ENCODE measurements around the gene GGPS1.
"Not testable (repeated sequence)": the region's sequence is repeated elsewhere in the genome, so short reads cannot be mapped to it uniquely, and the experiment has no call there.

GGPS1 gene

GRCh38 chr1:235351441-235351840, 23.1 kb downstream of the GGPS1 start:
- Mint-ChIP-seq H3K4me1 (no peaks in the 10 kb centered on the region), H3K36me3 (peaks cover 2% of the 10 kb centered on the region), H3K9me3 (no peaks in the 10 kb centered on the region), H3K4me3 (no peak overlapping the region), H3K27ac (no peak overlapping the region), H3K27me3 (no peaks in the 10 kb centered on the region)

GRCh38 chr1:235351898-235352297, 23.5 kb downstream of the GGPS1 start:
- Mint-ChIP-seq H3K27ac (no peak overlapping the region), H3K4me1 (no peaks in the 10 kb centered on the region), H3K4me3 (no peak overlapping the region), H3K27me3 (no peaks in the 10 kb centered on the region), H3K9me3 (no peaks in the 10 kb centered on the region), H3K36me3 (peaks cover 2% of the 10 kb centered on the region)

DNA sequence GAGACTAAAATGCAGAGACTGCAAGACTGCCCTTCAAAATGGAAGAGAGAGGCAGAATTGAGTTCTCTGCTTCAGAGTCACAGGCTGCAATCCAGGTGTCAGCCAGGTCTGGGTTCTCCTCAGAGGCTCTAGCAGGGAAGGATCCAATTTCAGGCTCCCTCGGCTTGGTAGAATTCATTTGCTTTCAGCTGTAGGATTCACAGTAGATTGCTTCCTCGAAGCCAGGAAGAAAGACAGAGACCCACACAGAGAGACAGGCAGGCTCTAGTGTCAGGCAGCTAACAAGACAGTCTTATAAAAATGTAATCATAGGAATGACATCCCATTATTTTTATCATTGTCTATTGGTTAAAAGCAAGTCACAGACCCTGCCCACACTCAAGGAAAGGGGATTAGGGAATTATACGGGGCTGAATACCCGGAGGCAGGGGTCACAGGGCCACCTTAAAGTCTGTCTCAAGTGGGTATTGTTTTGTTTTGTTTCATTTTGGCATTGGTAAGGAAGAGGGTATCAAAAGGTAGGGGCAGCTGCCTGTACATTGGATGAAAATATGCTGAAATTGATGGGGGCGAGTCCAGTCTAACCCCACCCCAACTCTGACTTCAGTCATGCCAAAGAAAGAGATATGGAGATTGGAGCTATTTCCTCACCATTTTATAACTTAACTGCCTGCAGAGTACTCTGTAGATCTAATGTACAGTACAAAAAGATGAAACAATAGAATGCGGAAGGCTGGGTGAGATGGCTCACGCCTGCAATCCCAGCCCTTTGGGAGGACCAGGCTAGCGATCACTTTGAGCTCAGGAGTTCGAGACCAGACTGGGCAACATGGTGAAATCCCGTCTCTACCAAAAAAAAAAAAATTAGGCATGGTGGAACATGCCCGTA, 29.4 kb downstream of the GGPS1 start:
- Mint-ChIP-seq H3K9me3 (no peaks in the 10 kb centered on the region), H3K36me3 (no peaks in the 10 kb centered on the region), H3K27ac (no peak overlapping the region), H3K4me1 (no peaks in the 10 kb centered on the region), H3K4me3 (no peak overlapping the region), H3K27me3 (no peaks in the 10 kb centered on the region)

DNA sequence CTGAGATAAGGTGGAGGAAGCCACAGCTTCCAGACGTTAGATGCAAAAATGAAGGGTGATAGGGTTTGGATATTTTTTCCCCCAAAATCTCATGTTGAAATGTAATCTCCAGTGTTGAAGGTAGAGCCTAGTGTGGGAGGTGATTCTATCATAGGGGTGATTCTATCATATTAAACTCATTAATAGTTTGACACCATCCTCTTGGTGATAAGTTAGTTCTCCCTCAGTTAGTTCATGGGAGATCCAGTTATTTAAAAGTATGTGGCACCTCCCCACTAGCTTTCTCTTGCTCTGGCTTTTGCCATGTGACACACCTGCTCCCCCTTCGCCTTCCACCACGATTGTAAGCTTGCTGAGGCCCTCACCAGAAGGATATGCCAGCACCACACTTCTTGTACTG, 30.5 kb downstream of the GGPS1 start:
- H3K4me3 Mint-ChIP-seq = no peak overlapping the region
- H3K27ac Mint-ChIP-seq = no peak overlapping the region
- H3K27me3 Mint-ChIP-seq = no peaks in the 10 kb centered on the region
- H3K4me1 Mint-ChIP-seq = no peaks in the 10 kb centered on the region
- no peaks in the 10 kb centered on the region for H3K9me3 Mint-ChIP-seq
- no peaks in the 10 kb centered on the region for H3K36me3 Mint-ChIP-seq

- not testable (repeated sequence) for H3K9me3 Mint-ChIP-seq, H3K27ac Mint-ChIP-seq, H3K36me3 Mint-ChIP-seq, H3K4me3 Mint-ChIP-seq, H3K27me3 Mint-ChIP-seq
- H3K4me1 Mint-ChIP-seq = peaks cover 29% of the 10 kb centered on the region
Observed at GRCh38 chr1:235364189-235364588, 35.8 kb downstream of the GGPS1 start.

DNA sequence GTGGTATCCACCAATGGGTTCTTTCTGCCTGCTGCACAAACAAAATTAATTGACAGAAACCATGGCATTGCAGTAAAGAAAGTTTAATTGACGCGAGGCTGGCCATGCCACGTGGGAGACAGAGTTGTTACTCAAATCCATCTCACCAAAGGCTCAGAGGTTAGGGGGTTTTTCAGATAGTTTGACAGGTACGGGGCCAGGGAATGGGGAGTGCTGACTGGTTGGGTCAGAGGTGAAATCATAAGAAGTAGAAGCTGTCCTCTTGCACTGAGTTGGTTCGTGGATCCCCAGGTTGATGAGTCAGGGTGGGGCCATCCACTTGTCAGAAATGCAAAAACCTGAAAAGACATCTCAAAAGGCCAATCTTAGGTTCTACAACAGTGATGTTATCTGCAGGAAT, 37.9 kb downstream of the GGPS1 start:
- no peaks in the 10 kb centered on the region for H3K36me3 Mint-ChIP-seq
- H3K27ac Mint-ChIP-seq = peak overlapping the region; percentile 90
- no peaks in the 10 kb centered on the region for H3K9me3 Mint-ChIP-seq
- peaks cover 34% of the 10 kb centered on the region for H3K4me1 Mint-ChIP-seq
- H3K27me3 Mint-ChIP-seq = no peaks in the 10 kb centered on the region
- peak overlapping the region; percentile 97 for H3K4me3 Mint-ChIP-seq

GRCh38 chr1:235367000-235367908, 38.9 kb downstream of the GGPS1 start, which contains the start of gene TBCE:
Gene TBCE, plus strand, starts transcription at chr1:235367427. Its CDS starts 12,623 bp downstream, at chr1:235380050.
- Mint-ChIP-seq H3K4me1 (peaks cover 37% of the 10 kb centered on the region), H3K36me3 (no peaks in the 10 kb centered on the region), H3K27ac (peak within 1 kb of the TSS; percentile 93), H3K4me3 (peak within 1 kb of the TSS; percentile 97), H3K27me3 (no peaks in the 10 kb centered on the region), H3K9me3 (no peaks in the 10 kb centered on the region)

GRCh38 chr1:235368428-235368827, 40.1 kb downstream of the GGPS1 start:
- H3K4me3 Mint-ChIP-seq = peak overlapping the region; percentile 97
- H3K27me3 Mint-ChIP-seq = no peaks in the 10 kb centered on the region
- H3K9me3 Mint-ChIP-seq = no peaks in the 10 kb centered on the region
- no peaks in the 10 kb centered on the region for H3K36me3 Mint-ChIP-seq
- H3K4me1 Mint-ChIP-seq = peaks cover 39% of the 10 kb centered on the region
- H3K27ac Mint-ChIP-seq = no peak overlapping the region

GRCh38 chr1:235369802-235370201, 41.4 kb downstream of the GGPS1 start:
- Mint-ChIP-seq H3K36me3 (no peaks in the 10 kb centered on the region), H3K27me3 (no peaks in the 10 kb centered on the region), H3K4me1 (peaks cover 39% of the 10 kb centered on the region), H3K9me3 (no peaks in the 10 kb centered on the region), H3K4me3 (peak overlapping the region; percentile 3), H3K27ac (no peak overlapping the region)

DNA sequence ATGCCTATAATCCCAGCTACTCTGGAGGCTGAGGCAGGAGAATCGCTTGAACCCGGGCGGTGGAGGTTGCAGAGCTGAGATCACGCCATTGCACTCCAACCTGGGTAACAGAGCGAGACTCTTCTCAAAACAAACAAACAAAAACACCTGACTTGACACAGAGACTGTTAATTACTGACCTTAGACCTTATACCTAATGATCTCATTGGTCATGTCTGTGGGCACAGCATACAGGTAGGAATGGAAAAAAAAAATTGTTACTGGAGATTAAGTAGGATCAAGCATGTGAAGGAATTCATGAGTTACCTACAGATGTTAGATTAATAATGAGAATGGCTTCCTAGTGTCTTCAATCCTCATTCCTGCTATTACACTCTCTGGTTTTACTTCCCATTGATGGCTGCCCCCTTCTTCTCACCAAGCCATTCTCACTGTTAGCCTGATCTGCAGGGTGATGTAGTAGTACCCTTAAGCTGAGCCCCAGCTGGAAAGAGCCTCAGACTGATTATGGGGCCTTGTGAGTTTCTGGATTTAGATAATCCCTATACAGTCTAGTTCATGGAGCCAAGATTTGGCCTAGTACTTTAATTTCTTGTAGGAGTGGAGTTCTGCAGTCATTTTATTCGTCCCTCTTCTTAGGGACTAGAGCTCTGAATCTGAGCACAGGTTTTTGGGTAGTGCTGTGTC, 47.7 kb downstream of the GGPS1 start:
- Mint-ChIP-seq H3K36me3 (peaks cover 10% of the 10 kb centered on the region), H3K27ac (peak overlapping the region; percentile 38), H3K27me3 (no peaks in the 10 kb centered on the region), H3K4me3 (no peak overlapping the region), H3K4me1 (peaks cover 22% of the 10 kb centered on the region), H3K9me3 (no peaks in the 10 kb centered on the region)

DNA sequence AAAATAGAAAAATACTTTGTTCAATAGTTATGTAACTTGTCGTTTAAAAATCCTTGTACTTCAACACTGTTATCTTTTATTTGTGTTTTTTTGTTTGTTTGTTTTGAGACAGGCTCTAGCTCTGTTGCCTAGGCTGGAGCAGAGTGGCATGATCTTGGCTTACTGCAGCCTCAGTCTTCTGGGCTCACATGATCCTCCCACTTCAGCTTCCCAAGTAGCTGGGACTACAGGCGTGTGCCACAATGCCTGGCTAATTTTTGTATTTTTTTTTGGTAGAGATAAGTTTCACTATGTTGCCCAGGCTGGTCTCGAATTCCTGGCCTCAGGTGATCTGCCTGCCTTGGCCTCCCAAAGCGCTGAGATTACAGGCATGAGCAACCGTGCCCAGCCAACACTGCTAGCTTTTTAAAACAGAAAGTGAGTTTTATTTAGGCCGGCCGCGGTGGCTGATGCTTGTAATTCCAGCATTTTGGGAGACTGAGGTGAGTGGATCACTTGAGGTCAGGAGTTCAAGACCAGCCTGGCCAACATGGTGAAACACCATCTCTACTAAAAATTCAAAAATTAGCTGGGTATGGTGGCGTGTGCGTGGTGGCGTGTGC, 49.9 kb downstream of the GGPS1 start:
- H3K27ac Mint-ChIP-seq, H3K4me3 Mint-ChIP-seq, H3K9me3 Mint-ChIP-seq, H3K27me3 Mint-ChIP-seq: not testable (repeated sequence)
- Mint-ChIP-seq H3K4me1 (peaks cover 17% of the 10 kb centered on the region), H3K36me3 (peaks cover 12% of the 10 kb centered on the region)

DNA sequence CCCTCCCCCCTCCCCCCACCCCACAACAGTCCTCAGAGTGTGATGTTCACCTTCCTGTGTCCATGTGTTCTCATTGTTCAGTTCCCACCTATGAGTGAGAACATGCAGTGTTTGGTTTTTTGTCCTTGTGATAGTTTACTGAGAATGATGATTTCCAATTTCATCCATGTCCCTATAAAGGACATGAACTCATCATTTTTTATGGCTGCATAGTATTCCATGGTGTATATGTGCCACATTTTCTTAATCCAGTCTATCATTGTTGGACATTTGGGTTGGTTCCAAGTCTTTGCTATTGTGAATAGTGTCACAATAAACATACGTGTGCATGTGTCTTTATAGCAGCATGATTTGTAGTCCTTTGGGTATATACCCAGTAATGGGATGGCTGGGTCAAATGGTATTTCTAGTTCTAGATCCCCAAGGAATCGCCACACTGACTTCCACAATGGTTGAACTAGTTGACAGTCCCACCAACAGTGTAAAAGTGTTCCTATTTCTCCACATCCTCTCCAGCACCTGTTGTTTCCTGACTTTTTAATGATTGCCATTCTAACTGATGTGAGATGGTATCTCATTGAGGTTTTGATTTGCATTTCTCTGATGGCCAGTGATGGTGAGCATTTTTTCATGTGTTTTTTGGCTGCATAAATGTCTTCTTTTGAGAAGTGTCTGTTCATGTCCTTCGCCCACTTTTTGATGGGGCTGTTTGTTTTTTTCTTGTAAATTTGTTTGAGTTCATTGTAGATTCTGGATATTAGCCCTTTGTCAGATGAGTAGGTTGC, 53.8 kb downstream of the GGPS1 start:
- not testable (repeated sequence) for H3K9me3 Mint-ChIP-seq, H3K27me3 Mint-ChIP-seq, H3K4me3 Mint-ChIP-seq, H3K27ac Mint-ChIP-seq
- H3K4me1 Mint-ChIP-seq = peaks cover 12% of the 10 kb centered on the region
- H3K36me3 Mint-ChIP-seq = peaks cover 12% of the 10 kb centered on the region

DNA sequence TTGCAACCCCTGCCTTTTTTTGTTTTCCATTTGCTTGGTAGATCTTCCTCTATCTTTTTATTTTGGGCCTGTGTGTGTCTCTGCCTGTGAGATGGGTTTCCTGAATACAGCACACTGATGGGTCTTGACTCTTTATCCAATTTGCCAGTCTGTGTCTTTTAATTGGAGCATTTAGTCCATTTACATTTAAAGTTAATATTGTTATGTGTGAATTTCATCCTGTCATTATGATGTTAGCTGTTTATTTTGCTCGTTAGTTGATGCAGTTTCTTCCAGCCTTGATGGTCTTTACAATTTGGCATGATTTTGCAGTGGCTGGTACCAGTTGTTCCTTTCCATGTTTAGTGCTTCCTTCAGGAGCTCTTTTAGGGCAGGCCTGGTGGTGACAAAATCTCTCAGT, 57.3 kb downstream of the GGPS1 start:
- H3K4me3 Mint-ChIP-seq, H3K9me3 Mint-ChIP-seq, H3K27ac Mint-ChIP-seq, H3K27me3 Mint-ChIP-seq, H3K4me1 Mint-ChIP-seq: not testable (repeated sequence)
- H3K36me3 Mint-ChIP-seq = peaks cover 13% of the 10 kb centered on the region

DNA sequence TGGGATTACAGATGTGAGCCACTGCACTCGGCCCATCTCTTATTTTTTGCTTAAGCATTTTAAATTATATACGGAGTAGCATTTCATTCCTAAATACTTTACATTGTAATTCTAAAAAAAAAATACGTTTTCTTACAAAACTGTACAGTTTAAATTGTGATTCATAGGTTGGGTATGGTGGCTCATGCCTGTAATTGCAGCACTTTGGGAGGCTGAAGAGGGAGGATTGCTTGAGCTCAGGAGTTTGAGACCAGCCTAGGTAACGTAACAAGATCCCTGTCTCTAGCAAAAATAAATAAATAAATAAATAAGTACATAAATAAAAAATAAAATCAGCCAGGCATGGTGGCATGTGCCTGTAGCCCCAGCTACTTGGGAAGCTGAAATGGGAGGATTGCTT, 63.5 kb downstream of the GGPS1 start:
- H3K4me1 Mint-ChIP-seq = peaks cover 7% of the 10 kb centered on the region
- H3K4me3 Mint-ChIP-seq = no peak overlapping the region
- no peak overlapping the region for H3K27ac Mint-ChIP-seq
- peaks cover 9% of the 10 kb centered on the region for H3K36me3 Mint-ChIP-seq
- H3K9me3 Mint-ChIP-seq = no peaks in the 10 kb centered on the region
- no peaks in the 10 kb centered on the region for H3K27me3 Mint-ChIP-seq

Data from activated naive CD4-positive, alpha-beta T cell treated with anti-CD3 and anti-CD28 coated beads, Interleukin-2, amount 50 U/mL, for 24 hours (primary cell).